ENCODE measurements around the gene MAL. TPM values are rescaled to one million over a fixed set of nuclear protein-coding genes. Genes with fewer than 3 reads are reported as not detected.

The MAL gene
- polyA plus RNA-seq, 1 of the 3 experiments (the other 2 are of a cell fraction), result not detected

DNA sequence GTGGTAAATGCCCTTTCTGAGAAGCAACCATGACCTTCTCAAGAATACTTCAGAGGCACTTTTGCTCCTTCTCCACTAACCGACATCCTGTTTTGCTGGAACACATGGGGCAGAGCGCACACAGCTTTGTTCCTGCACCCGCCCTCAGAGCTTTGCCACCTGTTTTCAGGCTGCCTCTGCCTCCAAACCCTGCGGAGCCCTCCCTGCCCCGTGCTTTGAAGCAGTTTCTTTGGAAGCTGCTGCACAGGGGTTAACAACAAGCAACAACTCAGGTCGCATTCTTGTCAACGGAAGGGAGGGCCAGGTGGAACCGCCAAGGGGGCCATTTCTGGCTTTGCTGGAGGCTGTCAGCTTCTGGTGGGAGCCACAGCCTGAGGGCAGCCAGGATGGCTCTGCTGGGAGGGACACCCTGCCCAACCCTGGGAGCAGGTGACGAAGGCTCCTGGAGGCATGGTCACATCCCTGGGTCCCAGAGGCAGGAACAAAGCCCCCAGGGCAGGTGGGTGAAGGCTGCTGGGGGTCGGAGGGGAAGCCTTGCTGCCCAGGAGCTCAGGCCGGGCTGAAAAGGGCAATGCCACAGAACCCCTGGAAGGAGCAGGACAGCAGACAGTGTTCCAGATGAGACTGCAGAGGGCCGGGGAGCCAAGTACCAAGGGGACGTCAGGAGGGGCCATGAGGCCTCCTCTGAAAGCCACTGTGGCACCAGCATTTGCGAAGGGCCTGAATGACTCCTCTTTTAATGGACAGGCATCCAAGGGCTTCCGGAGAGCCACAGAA lies 49.3 kb downstream of the MAL start:
- no peaks in the 10 kb centered on the region for H3K9me2 ChIP-seq
- H4K20me1 ChIP-seq (ENCODE audit: insufficient read depth), result no peaks in the 10 kb centered on the region
- peaks cover 77% of the 10 kb centered on the region for H3K27me3 ChIP-seq (ENCODE audit: insufficient read depth)
- CTCF ChIA-PET, result interaction anchor here (0.5 to 6.8 kb wide), 9 partner anchors 11 to 88 kb away, joined by 3 to 65 read pairs (median 15); partner anchors contain the start of gene MAL
- H3K4me1 ChIP-seq (ENCODE audit: control insufficient read depth in 1 of 2, insufficient read depth in 2 of 2, low read depth in 1 of 2, low read length in 1 of 2), result peaks cover 0 to 7% of the 10 kb centered on the region in 2 experiments; a peak in 1 of 4 replicates
- POLR2A ChIA-PET, result no interaction called here
- no peak overlapping the region for H2AFZ ChIP-seq (ENCODE audit: low read depth)
- no peaks in the 10 kb centered on the region for H3F3A ChIP-seq (replicated peaks; ENCODE audit: insufficient read depth)
- DNase-seq, result no peak
- H3K9ac ChIP-seq, result no peak overlapping the region
- no peak overlapping the region for H3K27ac ChIP-seq (ENCODE audit: low read depth in 2 of 2, low read length in 1 of 2)
- H3K4me3 ChIP-seq (ENCODE audit: low read depth in 2 of 2, low read length in 1 of 2), result no peak overlapping the region
- no peaks in the 10 kb centered on the region for H3K79me2 ChIP-seq (ENCODE audit: insufficient read depth)
- H3K4me2 ChIP-seq, result no peak overlapping the region
- H3K36me3 ChIP-seq (replicated peaks in 1 of 2; ENCODE audit: control insufficient read depth in 1 of 2, insufficient read depth in 2 of 2, low read length in 1 of 2), result no peaks in the 10 kb centered on the region
- no peak for TF ChIP-seq MAX (IDR thresholded peaks at IDR 0.05; ENCODE audit: low read depth)
- TF ChIP-seq FOSL2 (IDR thresholded peaks at IDR 0.05; ENCODE audit: borderline replicate concordance, low read depth), result no peak
- no peak for TF ChIP-seq RAD21 (IDR thresholded peaks at IDR 0.05; ENCODE audit: low read length)
- no peak for TF ChIP-seq USF1 (IDR thresholded peaks at IDR 0.05; ENCODE audit: borderline replicate concordance, low read depth)
- TF ChIP-seq EP300 (IDR thresholded peaks at IDR 0.05; ENCODE audit: borderline replicate concordance in 1 of 2, low read depth in 1 of 2, low read length in 1 of 2), result no peak
- no peak for TF ChIP-seq SMC3 (IDR thresholded peaks at IDR 0.05; ENCODE audit: low read depth, low read length)
- TF ChIP-seq TCF12 (IDR thresholded peaks at IDR 0.05), result no peak
- no peak for TF ChIP-seq ELF1 (IDR thresholded peaks at IDR 0.05)
- no peak for TF ChIP-seq EZH2phosphoT487 (IDR thresholded peaks at IDR 0.05; ENCODE audit: borderline replicate concordance, low read depth)
- no peak for TF ChIP-seq RXRA (IDR thresholded peaks at IDR 0.05; ENCODE audit: borderline replicate concordance, low read depth)
- TF ChIP-seq RFX5 (IDR thresholded peaks at IDR 0.05; ENCODE audit: low read length), result no peak
- no peak for TF ChIP-seq MXI1 (IDR thresholded peaks at IDR 0.05; ENCODE audit: low read depth, low read length)
- 22% methylated on average over 13 of the region's 15 CpGs for whole genome bisulfite sequencing (ENCODE audit: low lambda C conversion rate)
- H3K9me3 ChIP-seq, result no peaks in the 10 kb centered on the region

DNA sequence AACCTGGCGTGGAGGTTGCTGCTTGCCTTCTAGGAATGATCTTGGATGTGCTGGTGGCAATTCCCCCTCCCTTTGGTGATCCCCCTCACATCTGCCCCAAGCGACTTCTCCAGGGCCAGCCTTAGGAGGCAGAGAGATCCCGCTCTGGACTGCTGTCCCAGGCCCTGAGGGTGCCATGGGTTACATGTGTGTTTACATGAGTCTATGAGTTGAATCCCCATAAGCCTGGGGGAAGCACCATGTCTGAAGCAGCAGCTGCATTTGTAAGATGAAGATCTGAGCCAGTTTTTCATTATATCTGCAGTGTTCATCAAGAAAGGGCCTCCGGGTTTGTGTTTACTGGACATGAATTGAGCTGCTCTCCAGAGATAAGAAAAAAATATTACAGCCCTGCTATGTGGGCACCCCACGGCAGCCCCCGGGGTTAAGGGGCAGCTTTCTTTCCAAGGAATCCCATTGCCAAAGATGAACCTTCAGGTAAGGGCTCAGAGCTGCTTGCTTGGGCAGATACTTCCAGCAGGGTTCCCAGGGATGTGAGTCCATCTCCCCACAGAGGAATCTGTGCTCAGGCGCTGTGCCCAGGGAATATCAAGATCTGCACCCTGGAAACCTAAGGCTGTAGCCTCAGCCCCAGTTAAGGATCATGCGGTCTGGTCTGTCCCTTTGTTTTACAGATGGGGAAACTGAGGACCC lies 50.1 kb downstream of the MAL start:
- ChIA-PET CTCF (interaction anchor here (0.5 to 6.8 kb wide), 23 partner anchors 7 to 118 kb away, joined by 3 to 65 read pairs (median 9); partner anchors contain the start of genes MAL, MRPS5 and ZNF2), POLR2A (no interaction called here)
- no peak overlapping the region for H3K4me2 ChIP-seq
- H3K36me3 ChIP-seq (replicated peaks in 1 of 2; ENCODE audit: control insufficient read depth in 1 of 2, insufficient read depth in 2 of 2, low read length in 1 of 2), result no peaks in the 10 kb centered on the region
- no peak overlapping the region for H2AFZ ChIP-seq (ENCODE audit: low read depth)
- no peak overlapping the region for H3K4me3 ChIP-seq (ENCODE audit: low read depth in 2 of 2, low read length in 1 of 2)
- 25% methylated on average over 7 of the region's 8 CpGs for WGBS (ENCODE audit: low lambda C conversion rate)
- H3K9ac ChIP-seq, result no peak overlapping the region
- H3K9me3 ChIP-seq, result no peaks in the 10 kb centered on the region
- no peaks in the 10 kb centered on the region for H4K20me1 ChIP-seq (ENCODE audit: insufficient read depth)
- H3K27ac ChIP-seq (ENCODE audit: low read depth in 2 of 2, low read length in 1 of 2), result no peak overlapping the region
- DNase-seq, result peak; percentile 39
- peaks cover 0 to 7% of the 10 kb centered on the region in 2 experiments; a peak in 1 of 4 replicates for H3K4me1 ChIP-seq (ENCODE audit: control insufficient read depth in 1 of 2, insufficient read depth in 2 of 2, low read depth in 1 of 2, low read length in 1 of 2)
- TF ChIP-seq, protein P1, sequence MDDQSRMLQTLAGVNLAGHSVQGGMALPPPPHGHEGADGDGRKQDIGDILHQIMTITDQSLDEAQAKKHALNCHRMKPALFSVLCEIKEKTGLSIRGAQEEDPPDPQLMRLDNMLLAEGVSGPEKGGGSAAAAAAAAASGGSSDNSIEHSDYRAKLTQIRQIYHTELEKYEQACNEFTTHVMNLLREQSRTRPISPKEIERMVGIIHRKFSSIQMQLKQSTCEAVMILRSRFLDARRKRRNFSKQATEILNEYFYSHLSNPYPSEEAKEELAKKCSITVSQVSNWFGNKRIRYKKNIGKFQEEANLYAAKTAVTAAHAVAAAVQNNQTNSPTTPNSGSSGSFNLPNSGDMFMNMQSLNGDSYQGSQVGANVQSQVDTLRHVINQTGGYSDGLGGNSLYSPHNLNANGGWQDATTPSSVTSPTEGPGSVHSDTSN (IDR thresholded peaks at IDR 0.05), result no peak
- TF ChIP-seq MAX (IDR thresholded peaks at IDR 0.05; ENCODE audit: low read depth) (no peak), FOXM1 (IDR thresholded peaks at IDR 0.05; ENCODE audit: low read depth) (no peak)
- H3K27me3 ChIP-seq (ENCODE audit: insufficient read depth), result peaks cover 74% of the 10 kb centered on the region
- no peaks in the 10 kb centered on the region for H3K79me2 ChIP-seq (ENCODE audit: insufficient read depth)
- H3K9me2 ChIP-seq, result no peaks in the 10 kb centered on the region
- H3F3A ChIP-seq (replicated peaks; ENCODE audit: insufficient read depth), result no peaks in the 10 kb centered on the region

All from SK-N-SH (cell line).